B cell (primary cell): ENCODE results near the gene LRRC45. TPM values are rescaled to one million over a fixed set of nuclear protein-coding genes. Genes with fewer than 3 reads are reported as not detected.

ENCODE experiments used
- ATAC-seq: fragments of 200-7000 bp; cut with Tn5 transposase; one replicate; pipeline ENCODE4 v1.10.0; 2021; ENCODE audit warnings: low read depth, mild to moderate bottlenecking, moderate number of reproducible peaks, moderate library complexity
- CTCF ChIA-PET: fragments of 350-600 bp; sonication (Branson Sonifier 250); formaldehyde crosslinking; loops from one replicate; lab custom pipeline; 2021; ENCODE audit warnings: antibody characterized with exemption, inconsistent platforms; lab: Charles Lee
- POLR2A ChIA-PET: fragments of 350-600 bp; sonication (Branson Sonifier 250); formaldehyde crosslinking; loops from one replicate; lab custom pipeline; 2021; ENCODE audit warnings: antibody characterized with exemption; lab: Charles Lee
- DNase-seq: peaks from one replicate; pipeline ENCODE4 v3.0.0; 2013
- H2AFZ ChIP-seq: 2 replicates; pipeline ENCODE4 v1.6.1; 2012; ENCODE audit warnings: mild to moderate bottlenecking, low read depth, low read length; ENCODE audit not compliant: insufficient read depth, poor library complexity, severe bottlenecking
- H3K27ac ChIP-seq, 2 donors: 1 replicate in 1 of 2; 2 replicates in 1 of 2; pipeline ENCODE4 v1.5.1; 2012 to 2013; ENCODE audit warnings: low read length in 2 of 2, mild to moderate bottlenecking in 2 of 2, moderate library complexity in 1 of 2
- H3K27me3 ChIP-seq, 4 experiments: fragments of 200-600 bp in 1 of 4; sonication (generic) in 1 of 4; replicated peaks in 1 of 4; 1 replicate in 2 of 4; 2 replicates in 2 of 4; pipeline versions ENCODE4 v1.6.1 to v1.7.0; 2013 to 2016; ENCODE audit warnings: low read length in 3 of 4, mild to moderate bottlenecking in 2 of 4, mixed read lengths in 1 of 4, moderate library complexity in 1 of 4; ENCODE audit not compliant: insufficient read depth in 4 of 4, control insufficient read depth in 3 of 4; ENCODE audit errors: control extremely low read depth in 1 of 4
- H3K36me3 ChIP-seq, 2 experiments: replicated peaks in 1 of 2; 1 replicate in 1 of 2; 2 replicates in 1 of 2; pipeline versions ENCODE4 v1.6.1 to v1.7.1; 2013; ENCODE audit warnings: low read length in 1 of 2; ENCODE audit not compliant: insufficient read depth in 2 of 2, control insufficient read depth in 1 of 2; ENCODE audit errors: control extremely low read depth in 1 of 2, extremely low read depth in 1 of 2
- H3K4me1 ChIP-seq, 2 donors: fragments of 200-600 bp in 1 of 2; sonication (generic) in 1 of 2; 1 replicate in 1 of 2; 2 replicates in 1 of 2; pipeline versions ENCODE4 v1.5.1 to v1.6.1; 2013 to 2017; ENCODE audit warnings: low read length in 2 of 2; ENCODE audit not compliant: control insufficient read depth in 2 of 2, insufficient read depth in 2 of 2
- H3K4me2 ChIP-seq: replicated peaks from 2 replicates; pipeline ENCODE3; 2012; ENCODE audit warnings: mild to moderate bottlenecking, low read depth, low read length; ENCODE audit not compliant: poor library complexity, severe bottlenecking
- H3K4me3 ChIP-seq, 5 experiments: fragments of 200-600 bp in 1 of 5; sonication (generic) in 1 of 5; 1 replicate in 3 of 5; 2 replicates in 2 of 5; pipeline versions ENCODE4 v1.5.1 to v1.7.0; 2011 to 2016; ENCODE audit warnings: low read length in 4 of 5, mild to moderate bottlenecking in 4 of 5, low read depth in 2 of 5, control low read depth in 1 of 5, moderate library complexity in 1 of 5; ENCODE audit not compliant: insufficient read depth in 1 of 5; ENCODE audit errors: control extremely low read depth in 1 of 5, extremely low read depth in 1 of 5
- H3K79me2 ChIP-seq: fragments of 200-600 bp; sonication (generic); one replicate; pipeline ENCODE4 v1.6.0; 2016; ENCODE audit warnings: low read length; ENCODE audit not compliant: control insufficient read depth, insufficient read depth
- H3K9ac ChIP-seq: fragments of 200-600 bp; sonication (generic); 2 replicates; pipeline ENCODE4 v1.6.1; 2017; ENCODE audit warnings: mild to moderate bottlenecking, low read length, moderate library complexity
- H3K9me3 ChIP-seq, 3 donors: one replicate each; pipeline versions ENCODE4 v1.6.1 to v1.7.1; 2013; ENCODE audit warnings: low read length in 2 of 3; ENCODE audit not compliant: control insufficient read depth in 2 of 3, insufficient read depth in 1 of 3; ENCODE audit errors: control extremely low read depth in 1 of 3
- H4K20me1 ChIP-seq: 2 replicates; pipeline ENCODE4 v1.6.0; 2012; ENCODE audit warnings: mild to moderate bottlenecking, low read length; ENCODE audit not compliant: insufficient read depth, control insufficient read depth, poor library complexity, severe bottlenecking
- H3K27ac Mint-ChIP-seq: one replicate; pipeline ENCODE4 v1.8.0; 2021; ENCODE audit warnings: mixed read lengths
- H3K27me3 Mint-ChIP-seq: one replicate; pipeline ENCODE4 v1.8.0; 2021; ENCODE audit warnings: mixed read lengths
- H3K4me1 Mint-ChIP-seq: one replicate; pipeline ENCODE4 v1.8.0; 2021; ENCODE audit warnings: mixed read lengths
- H3K4me3 Mint-ChIP-seq: one replicate; pipeline ENCODE4 v1.8.0; 2021; ENCODE audit warnings: mixed read lengths
- H3K9me3 Mint-ChIP-seq: one replicate; pipeline ENCODE4 v1.8.0; 2022; ENCODE audit warnings: mixed read lengths; ENCODE audit not compliant: insufficient read depth
- EZH2 ChIP-seq: IDR thresholded peaks from 2 replicates; pipeline ENCODE4 v1.6.1; 2012; ENCODE audit warnings: borderline replicate concordance, low read depth, mild to moderate bottlenecking, moderate library complexity, low read length; ENCODE audit not compliant: insufficient read depth, poor library complexity, severe bottlenecking
- WGBS: methylation state at CpG from one replicate; pipeline ENCODE4 v1.1.5; 2013; ENCODE audit warnings: missing lambda C conversion rate; ENCODE audit not compliant: insufficient coverage; 5-methylcytosine and 5-hydroxymethylcytosine counted together
- intact Hi-C: fragments of 100-400 bp; cut with micrococcal nuclease; formaldehyde crosslinking; loops from one replicate; pipeline ENCODE4 v1.10.0; 2022
- polyA plus RNA-seq: library from polyadenylated mRNA; depleted of rRNA; stranded (reverse); fragments of >200 nt; gene quantifications from 2 replicates; pipeline ENCODE4 v1.2.3, GENCODE V29; 2012
- total RNA-seq, 2 donors: library from RNA; stranded (reverse); fragments of 120-200 nt in 1 of 2; gene quantifications; 1 replicate in 1 of 2; 2 replicates in 1 of 2; pipeline versions ENCODE4 v1.2.3 to v1.2.4, GENCODE V29; 2013 to 2022
- TF ChIP-seq, protein P1 (sequence below): fragments of 200-600 bp; IDR thresholded peaks from one replicate; pipeline ENCODE4 v1.8.0; 2022; ENCODE audit warnings: antibody characterized with exemption, mild to moderate bottlenecking

Gene LRRC45
- total and polyA plus RNA-seq, 2 donors (not counting 1 experiment from before 2014, with no cell fraction given) = 19.4 to 19.6 TPM

- Mint-ChIP-seq H3K4me3 (no peak overlapping the region), H3K4me1 (no peaks in the 10 kb centered on the region), H3K27me3 (no peaks in the 10 kb centered on the region), H3K27ac (no peak overlapping the region), H3K9me3 (no peaks in the 10 kb centered on the region)
- ChIA-PET CTCF (no interaction called here), POLR2A (no interaction called here)
- H3K4me2 ChIP-seq = no peak overlapping the region
- H3K27ac ChIP-seq = no peak overlapping the region
- intact Hi-C loops = no loop called here
- DNase-seq = no peak
- no peaks in the 10 kb centered on the region for H4K20me1 ChIP-seq
- no peak for ATAC-seq
- TF ChIP-seq, protein P1, sequence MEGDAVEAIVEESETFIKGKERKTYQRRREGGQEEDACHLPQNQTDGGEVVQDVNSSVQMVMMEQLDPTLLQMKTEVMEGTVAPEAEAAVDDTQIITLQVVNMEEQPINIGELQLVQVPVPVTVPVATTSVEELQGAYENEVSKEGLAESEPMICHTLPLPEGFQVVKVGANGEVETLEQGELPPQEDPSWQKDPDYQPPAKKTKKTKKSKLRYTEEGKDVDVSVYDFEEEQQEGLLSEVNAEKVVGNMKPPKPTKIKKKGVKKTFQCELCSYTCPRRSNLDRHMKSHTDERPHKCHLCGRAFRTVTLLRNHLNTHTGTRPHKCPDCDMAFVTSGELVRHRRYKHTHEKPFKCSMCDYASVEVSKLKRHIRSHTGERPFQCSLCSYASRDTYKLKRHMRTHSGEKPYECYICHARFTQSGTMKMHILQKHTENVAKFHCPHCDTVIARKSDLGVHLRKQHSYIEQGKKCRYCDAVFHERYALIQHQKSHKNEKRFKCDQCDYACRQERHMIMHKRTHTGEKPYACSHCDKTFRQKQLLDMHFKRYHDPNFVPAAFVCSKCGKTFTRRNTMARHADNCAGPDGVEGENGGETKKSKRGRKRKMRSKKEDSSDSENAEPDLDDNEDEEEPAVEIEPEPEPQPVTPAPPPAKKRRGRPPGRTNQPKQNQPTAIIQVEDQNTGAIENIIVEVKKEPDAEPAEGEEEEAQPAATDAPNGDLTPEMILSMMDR = no peak
- no peak for TF ChIP-seq EZH2
- H3K9ac ChIP-seq = no peak overlapping the region
- no peaks in the 10 kb centered on the region for H3K27me3 ChIP-seq
- no peak overlapping the region for H3K4me3 ChIP-seq
- H2AFZ ChIP-seq = no peak overlapping the region
- no peaks in the 10 kb centered on the region for H3K9me3 ChIP-seq
- WGBS = 92% methylated on average over 28 of the region's 28 CpGs
- H3K79me2 ChIP-seq = no peaks in the 10 kb centered on the region
- no peaks in the 10 kb centered on the region for H3K4me1 ChIP-seq
- H3K36me3 ChIP-seq = peaks cover 0 to 7% of the 10 kb centered on the region in 2 experiments
Observed at GRCh38 chr17:82008941-82009405, 14.1 kb upstream of the LRRC45 start.

DNA sequence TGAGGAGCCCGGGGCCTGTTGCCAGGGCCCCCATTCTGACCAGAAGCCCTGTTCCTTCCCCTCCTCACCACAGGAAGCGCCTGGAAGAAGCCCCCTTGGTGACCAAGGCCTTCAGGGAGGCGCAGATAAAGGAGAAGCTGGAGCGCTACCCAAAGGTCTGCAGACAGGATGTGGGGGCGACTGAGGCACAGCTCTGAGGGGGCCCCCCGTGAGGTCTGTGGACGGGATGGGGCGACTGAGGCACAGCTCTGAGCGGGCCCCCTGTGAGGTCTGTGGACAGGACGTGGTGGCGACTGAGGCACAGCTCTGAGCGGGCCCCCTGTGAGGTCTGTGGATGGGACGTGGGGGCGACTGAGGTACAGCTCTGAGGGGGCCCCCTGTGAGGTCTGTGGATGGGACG lies 13.7 kb upstream of the LRRC45 start:
- H3K4me2 ChIP-seq = no peak overlapping the region
- Mint-ChIP-seq H3K4me1 (no peaks in the 10 kb centered on the region), H3K9me3 (no peaks in the 10 kb centered on the region), H3K4me3 (no peak overlapping the region), H3K27ac (no peak overlapping the region), H3K27me3 (no peaks in the 10 kb centered on the region)
- no peak overlapping the region for H2AFZ ChIP-seq
- no peaks in the 10 kb centered on the region for H3K27me3 ChIP-seq
- CTCF ChIA-PET = no interaction called here
- intact Hi-C loops = no loop called here
- no peaks in the 10 kb centered on the region for H4K20me1 ChIP-seq
- DNase-seq (no peak), ATAC-seq (no peak)
- H3K79me2 ChIP-seq = no peaks in the 10 kb centered on the region
- no peaks in the 10 kb centered on the region for H3K4me1 ChIP-seq
- H3K9me3 ChIP-seq = no peaks in the 10 kb centered on the region
- no peak overlapping the region for H3K27ac ChIP-seq
- no peak for TF ChIP-seq EZH2
- TF ChIP-seq, protein P1 = no peak
- no peak overlapping the region for H3K9ac ChIP-seq
- H3K36me3 ChIP-seq = peaks cover 0 to 7% of the 10 kb centered on the region in 2 experiments
- no peak overlapping the region for H3K4me3 ChIP-seq
- 75% methylated on average over 14 of the region's 15 CpGs for WGBS
- POLR2A ChIA-PET = no interaction called here
